Measurements from ENCODE around the gene ERMARD.

Gene ERMARD

GRCh38 chr6:169825558-169826225, 74.3 kb downstream of the ERMARD start:
- no peak for TF ChIP-seq CTCF (conservative IDR thresholded peaks at IDR 0.05; ENCODE audit: low read depth)
- no peak overlapping the region for H3K27ac ChIP-seq
- ChIA-PET POLR2A (ENCODE audit: low non-redundant PET) (no interaction called here), CTCF (interaction anchor here (0.7 kb wide), 1 partner anchor 36 kb away, joined by 4 read pairs; no protein-coding TSS in a partner anchor)
- DNase-seq (ENCODE audit: low spot score): no peak

- no peak for TF ChIP-seq CTCF (conservative IDR thresholded peaks at IDR 0.05; ENCODE audit: low read depth)
- ChIA-PET POLR2A (ENCODE audit: low non-redundant PET) (no interaction called here), CTCF (no interaction called here)
- no peak for DNase-seq (ENCODE audit: low spot score)
- no peak overlapping the region for H3K27ac ChIP-seq
Measured at GRCh38 chr6:169826697-169827096, 75.3 kb downstream of the ERMARD start.

- DNase-seq (ENCODE audit: low spot score): no peak
- ChIA-PET POLR2A (ENCODE audit: low non-redundant PET) (no interaction called here), CTCF (no interaction called here)
- TF ChIP-seq CTCF (conservative IDR thresholded peaks at IDR 0.05; ENCODE audit: low read depth): no peak
- no peak overlapping the region for H3K27ac ChIP-seq
Measured at GRCh38 chr6:169827290-169827717, 75.9 kb downstream of the ERMARD start.

- ChIA-PET POLR2A (ENCODE audit: low non-redundant PET) (no interaction called here), CTCF (interaction anchor here (1.0 kb wide), 1 partner anchor 37 kb away, joined by 3 read pairs; no protein-coding TSS in a partner anchor)
- H3K27ac ChIP-seq: no peak overlapping the region
- no peak for TF ChIP-seq CTCF (conservative IDR thresholded peaks at IDR 0.05; ENCODE audit: low read depth)
- no peak for DNase-seq (ENCODE audit: low spot score)
Measured at GRCh38 chr6:169828176-169828575, 76.8 kb downstream of the ERMARD start.

- ChIA-PET POLR2A (ENCODE audit: low non-redundant PET) (no interaction called here), CTCF (interaction anchor here (0.5 to 2.7 kb wide), 2 partner anchors 80 to 462 kb away, joined by 3 to 39 read pairs; partner anchors contain the start of gene DLL1)
- H3K27ac ChIP-seq: no peak overlapping the region
- TF ChIP-seq CTCF (conservative IDR thresholded peaks at IDR 0.05; ENCODE audit: low read depth): no peak
- no peak for DNase-seq (ENCODE audit: low spot score)
Measured at GRCh38 chr6:169829786-169830185, 78.4 kb downstream of the ERMARD start.

GRCh38 chr6:169830876-169831275, 79.5 kb downstream of the ERMARD start:
- POLR2A ChIA-PET (ENCODE audit: low non-redundant PET): no interaction called here
- DNase-seq (ENCODE audit: low spot score): peak; percentile 17
- CTCF ChIA-PET: interaction anchor here (0.5 to 2.7 kb wide), 14 partner anchors 10 to 929 kb away, joined by 3 to 39 read pairs (median 4); partner anchors contain the start of gene DLL1
- H3K27ac ChIP-seq: no peak overlapping the region
- TF ChIP-seq CTCF (conservative IDR thresholded peaks at IDR 0.05; ENCODE audit: low read depth): no peak

Data from RWPE1 (cell line).